Gastroesophageal sphincter (tissue), 4 donors: ENCODE results near the gene IPCEF1. TPM values are rescaled to one million over a fixed set of nuclear protein-coding genes. Genes with fewer than 3 reads are reported as not detected.

Experiments used
- ATAC-seq: fragments of 150-250 bp; one replicate; pipeline ENCODE4 v1.9.1; 2016; ENCODE audit warnings: mild to moderate bottlenecking, moderate library complexity
- H3K27ac ChIP-seq, 4 donors: fragments of 200-600 bp; sonication (generic) in 3 of 4; 1 replicate in 3 of 4; 2 replicates in 1 of 4; pipeline ENCODE4 v1.5.1; 2016 to 2019
- H3K27me3 ChIP-seq: fragments of 200-600 bp; sonication (generic); one replicate; pipeline ENCODE4 v1.5.1; 2019
- H3K36me3 ChIP-seq, 2 donors: fragments of 200-600 bp; sonication (generic); one replicate each; pipeline ENCODE4 v1.5.1; 2019; ENCODE audit warnings: control low read depth in 1 of 2
- H3K4me1 ChIP-seq, 3 donors: fragments of 200-600 bp; sonication (generic); 1 replicate in 2 of 3; 2 replicates in 1 of 3; pipeline ENCODE4 v1.5.1; 2016 to 2019; ENCODE audit warnings: control low read depth in 2 of 3
- H3K4me3 ChIP-seq, 2 donors: fragments of 200-600 bp; sonication (generic); one replicate each; pipeline ENCODE4 v1.5.1; 2019; ENCODE audit warnings: mild to moderate bottlenecking in 1 of 2, moderate library complexity in 1 of 2
- H3K9me3 ChIP-seq, 3 donors: fragments of 200-600 bp; sonication (generic); one replicate each; pipeline ENCODE4 v1.5.1; 2017 to 2019; ENCODE audit warnings: control low read depth in 2 of 3
- EP300 ChIP-seq: sonication (generic); formaldehyde crosslinking; IDR thresholded peaks from one replicate; pipeline ENCODE4 v1.6.1; 2017; ENCODE audit warnings: antibody characterized with exemption, mild to moderate bottlenecking
- POLR2A ChIP-seq, 2 donors: fragments of 450-650 bp; IDR thresholded peaks; one replicate each; pipeline ENCODE4 v1.6.1; 2017; ENCODE audit warnings: antibody characterized with exemption in 2 of 2, mild to moderate bottlenecking in 2 of 2, moderate library complexity in 1 of 2
- POLR2AphosphoS5 ChIP-seq: sonication (generic); formaldehyde crosslinking; IDR thresholded peaks from one replicate; pipeline ENCODE4 v1.6.1; 2017; ENCODE audit warnings: antibody characterized with exemption
- WGBS, 2 donors: methylation state at CpG; one replicate each; pipeline ENCODE4 v1.1.5; 2018; ENCODE audit warnings: low coverage in 1 of 2; 5-methylcytosine and 5-hydroxymethylcytosine counted together
- total RNA-seq, 4 donors: library from RNA; depleted of rRNA; stranded (reverse); fragments of >200 nt; gene quantifications; one replicate each; pipeline ENCODE4 v1.1.0, GENCODE V29; 2016
- TF ChIP-seq, protein P1 (sequence below), 4 experiments: fragments of 200-600 bp in 2 of 4; fragments of 450-650 bp in 2 of 4; sonication (generic) in 1 of 4; IDR thresholded peaks; one replicate each; pipeline ENCODE4 v1.5.1; 2017 to 2019; ENCODE audit warnings: antibody characterized with exemption in 4 of 4, mild to moderate bottlenecking in 2 of 4, moderate library complexity in 2 of 4

Gene IPCEF1
- total RNA-seq, 4 donors from 2014 or later: 0.27 to 7.3 (median 1.2) TPM

DNA sequence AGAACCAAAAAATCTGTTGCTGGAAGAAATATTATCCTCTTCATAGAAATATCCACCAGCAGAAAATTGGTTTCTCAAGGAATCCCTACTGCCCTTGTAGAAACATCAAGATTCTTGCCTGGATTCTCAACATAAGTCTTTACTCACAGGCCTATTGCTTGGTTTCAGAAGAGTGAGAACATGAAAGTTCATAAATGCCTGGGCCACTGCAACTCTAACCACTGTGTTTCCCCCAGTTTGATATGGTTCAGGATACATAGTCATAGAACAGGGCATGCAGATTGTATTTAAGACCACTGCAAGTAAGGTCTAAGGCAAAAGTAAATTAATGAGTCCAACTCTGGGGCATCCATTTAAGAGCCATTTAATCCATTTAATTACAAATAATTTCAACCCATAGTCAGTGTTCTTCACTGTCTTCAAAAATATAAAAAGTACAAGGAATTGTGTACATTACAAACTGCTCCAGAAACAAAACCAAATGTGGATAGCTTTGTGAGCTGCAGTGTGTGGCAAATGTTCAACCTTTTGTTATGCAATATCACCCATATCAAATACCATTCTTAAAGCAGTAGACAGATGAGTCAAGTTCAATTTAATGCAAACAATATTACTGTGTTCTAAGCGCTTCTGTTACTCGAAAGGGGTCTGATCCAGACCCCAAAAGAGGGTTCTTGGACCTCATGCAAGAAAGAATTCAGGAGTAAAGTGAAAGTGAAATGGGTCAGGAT is 234.2 kb downstream of the IPCEF1 start:
- H3K9me3 ChIP-seq: no peaks in the 10 kb centered on the region
- TF ChIP-seq EP300 (no peak), POLR2A (IDR thresholded peaks at IDR 0.05) (no peak), POLR2AphosphoS5 (no peak)
- TF ChIP-seq, protein P1, sequence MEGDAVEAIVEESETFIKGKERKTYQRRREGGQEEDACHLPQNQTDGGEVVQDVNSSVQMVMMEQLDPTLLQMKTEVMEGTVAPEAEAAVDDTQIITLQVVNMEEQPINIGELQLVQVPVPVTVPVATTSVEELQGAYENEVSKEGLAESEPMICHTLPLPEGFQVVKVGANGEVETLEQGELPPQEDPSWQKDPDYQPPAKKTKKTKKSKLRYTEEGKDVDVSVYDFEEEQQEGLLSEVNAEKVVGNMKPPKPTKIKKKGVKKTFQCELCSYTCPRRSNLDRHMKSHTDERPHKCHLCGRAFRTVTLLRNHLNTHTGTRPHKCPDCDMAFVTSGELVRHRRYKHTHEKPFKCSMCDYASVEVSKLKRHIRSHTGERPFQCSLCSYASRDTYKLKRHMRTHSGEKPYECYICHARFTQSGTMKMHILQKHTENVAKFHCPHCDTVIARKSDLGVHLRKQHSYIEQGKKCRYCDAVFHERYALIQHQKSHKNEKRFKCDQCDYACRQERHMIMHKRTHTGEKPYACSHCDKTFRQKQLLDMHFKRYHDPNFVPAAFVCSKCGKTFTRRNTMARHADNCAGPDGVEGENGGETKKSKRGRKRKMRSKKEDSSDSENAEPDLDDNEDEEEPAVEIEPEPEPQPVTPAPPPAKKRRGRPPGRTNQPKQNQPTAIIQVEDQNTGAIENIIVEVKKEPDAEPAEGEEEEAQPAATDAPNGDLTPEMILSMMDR (IDR thresholded peaks at IDR 0.05): no peak
- no peaks in the 10 kb centered on the region for H3K36me3 ChIP-seq
- 80 to 92% methylated on average over 2 of the region's 2 CpGs for WGBS, 2 donors
- H3K4me1 ChIP-seq: no peaks in the 10 kb centered on the region
- H3K27ac ChIP-seq: no peak overlapping the region
- H3K4me3 ChIP-seq: no peak overlapping the region
- no peaks in the 10 kb centered on the region for H3K27me3 ChIP-seq
- no peak for ATAC-seq

DNA sequence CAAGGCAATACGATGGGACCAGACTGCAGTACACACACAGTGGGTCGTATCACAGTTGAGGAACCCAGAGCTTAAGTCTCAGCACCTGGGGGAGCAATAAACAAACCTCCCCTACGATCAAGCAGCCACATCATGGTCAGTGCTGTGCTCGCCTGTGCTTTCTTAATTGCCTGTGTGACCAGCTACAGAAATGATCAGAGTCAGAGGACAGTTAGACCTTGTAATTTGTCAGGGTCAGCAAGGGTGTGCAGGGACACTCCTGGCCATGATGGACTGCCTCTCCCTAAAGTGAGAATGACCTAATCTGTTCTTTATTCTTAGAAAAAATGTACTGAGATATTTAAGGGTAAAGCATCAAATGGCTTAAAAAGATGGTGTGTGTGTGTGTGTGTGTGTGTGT is 239.1 kb downstream of the IPCEF1 start:
- no peaks in the 10 kb centered on the region for H3K9me3 ChIP-seq
- TF ChIP-seq POLR2AphosphoS5 (no peak), EP300 (no peak), POLR2A (IDR thresholded peaks at IDR 0.05) (no peak)
- TF ChIP-seq, protein P1 (IDR thresholded peaks at IDR 0.05): no peak
- ATAC-seq: no peak
- no peak overlapping the region for H3K27ac ChIP-seq
- no peaks in the 10 kb centered on the region for H3K36me3 ChIP-seq
- H3K27me3 ChIP-seq: no peaks in the 10 kb centered on the region
- 61 to 79% methylated on average over 2 to 3 of the region's 4 CpGs for WGBS, 2 donors
- H3K4me1 ChIP-seq: no peaks in the 10 kb centered on the region
- H3K4me3 ChIP-seq: no peak overlapping the region

DNA sequence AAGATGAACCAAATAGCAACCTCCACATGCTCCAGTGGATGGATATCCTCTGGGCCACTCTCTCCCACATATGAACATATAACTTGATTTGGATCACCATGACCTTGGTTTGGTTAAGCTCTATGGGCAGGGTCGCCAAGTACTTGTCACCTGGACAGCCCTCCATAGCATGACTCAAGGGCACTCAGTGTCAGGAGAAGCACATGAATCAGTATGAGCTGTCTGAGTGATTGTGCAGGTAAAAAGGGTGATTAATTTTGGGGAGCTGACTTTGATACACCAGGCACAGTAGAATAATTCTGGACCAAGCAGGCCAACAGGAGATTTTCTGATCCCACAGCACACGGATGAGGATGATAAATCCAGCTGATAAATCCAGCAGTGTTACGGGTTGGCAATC is 243.2 kb downstream of the IPCEF1 start:
- Histone ChIP-seq H3K4me3 (no peak overlapping the region), H3K27ac (no peak overlapping the region), H3K9me3 (no peaks in the 10 kb centered on the region), H3K4me1 (no peaks in the 10 kb centered on the region), H3K36me3 (no peaks in the 10 kb centered on the region), H3K27me3 (no peaks in the 10 kb centered on the region)
- 72 to 93% methylated on average over 2 of the region's 3 CpGs for WGBS, 2 donors
- TF ChIP-seq EP300 (no peak), POLR2A (IDR thresholded peaks at IDR 0.05) (no peak), POLR2AphosphoS5 (no peak)
- TF ChIP-seq, protein P1 (IDR thresholded peaks at IDR 0.05): no peak
- ATAC-seq: no peak

DNA sequence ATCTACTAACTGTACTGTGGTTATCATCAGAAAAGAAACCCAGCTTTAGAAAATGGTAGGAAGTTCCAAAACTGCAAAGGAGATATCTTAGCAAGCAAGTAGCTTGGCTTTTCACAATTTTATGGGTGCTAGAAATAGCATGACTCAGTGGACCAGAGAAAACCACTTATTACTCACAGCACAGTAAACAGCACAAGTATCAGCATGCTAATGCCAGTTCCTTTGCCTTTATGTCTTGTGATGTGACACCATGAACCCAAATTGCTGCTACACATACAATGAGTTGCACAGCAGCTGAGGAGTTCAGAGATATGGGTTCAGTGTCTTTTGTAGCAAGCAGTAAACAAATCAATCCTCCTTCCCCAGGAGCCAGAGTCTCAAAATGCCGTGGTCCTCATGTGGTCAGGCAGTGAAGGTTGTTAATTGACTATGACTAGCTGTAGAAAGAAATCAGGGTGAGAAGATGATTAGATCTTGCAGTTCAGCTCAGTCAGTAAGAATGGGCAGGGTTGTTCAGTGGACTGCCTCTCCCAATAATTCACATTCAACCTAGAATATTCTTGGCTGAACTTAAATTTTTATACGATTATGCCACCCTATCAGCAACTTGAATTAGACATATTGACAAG is 244.3 kb downstream of the IPCEF1 start:
- Histone ChIP-seq H3K27me3 (no peaks in the 10 kb centered on the region), H3K36me3 (no peaks in the 10 kb centered on the region), H3K4me3 (no peak overlapping the region), H3K9me3 (no peaks in the 10 kb centered on the region), H3K4me1 (no peaks in the 10 kb centered on the region), H3K27ac (no peak overlapping the region)
- no peak for ATAC-seq
- TF ChIP-seq POLR2AphosphoS5 (no peak), EP300 (no peak)
- TF ChIP-seq, protein P1 (IDR thresholded peaks at IDR 0.05): no peak
- 72 to 100% methylated on average over 1 to 2 of the region's 2 CpGs for WGBS, 2 donors

DNA sequence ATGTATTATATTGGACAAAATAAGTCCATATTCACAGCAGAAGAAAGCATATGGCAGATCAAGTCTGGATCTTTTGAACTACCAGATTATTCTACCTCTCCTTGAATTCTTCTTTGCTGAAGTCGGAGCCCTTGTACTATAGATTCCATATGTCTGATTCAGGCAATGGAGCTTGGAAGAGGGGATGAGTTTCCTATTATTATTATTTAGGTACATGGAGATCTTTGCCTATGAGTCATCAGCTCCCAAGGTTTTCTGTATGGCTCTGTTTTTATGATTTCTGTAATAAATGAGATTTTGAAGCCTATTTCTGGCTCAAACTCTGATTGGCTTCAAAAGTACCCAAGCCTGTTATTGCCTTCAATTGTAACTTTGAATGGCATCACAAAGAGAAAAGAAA is 245.6 kb downstream of the IPCEF1 start:
- no peak for TF ChIP-seq POLR2AphosphoS5
- no peak for TF ChIP-seq EP300
- TF ChIP-seq POLR2A (IDR thresholded peaks at IDR 0.05): no peak
- TF ChIP-seq, protein P1 (IDR thresholded peaks at IDR 0.05): no peak

More for the DNA sequence above, 245.6 kb downstream of the IPCEF1 start:
- no peaks in the 10 kb centered on the region for H3K4me1 ChIP-seq
- H3K36me3 ChIP-seq: no peaks in the 10 kb centered on the region
- H3K27ac ChIP-seq: no peak overlapping the region
- no peaks in the 10 kb centered on the region for H3K27me3 ChIP-seq
- H3K9me3 ChIP-seq: no peaks in the 10 kb centered on the region
- no peak for ATAC-seq
- WGBS, 2 donors: 82 to 100% methylated on average over 1 of the region's 1 CpG
- no peak overlapping the region for H3K4me3 ChIP-seq
